GM19240 (cell line): ENCODE data around the gene BCL2A1.
"Not testable (repeated sequence)": the region's sequence is repeated elsewhere in the genome, so short reads cannot be mapped to it uniquely, and the experiment has no call there.

Experiments used
- DNase-seq: peaks from one replicate; pipeline ENCODE4 v3.0.0; 2011; ENCODE audit warnings: low spot score; ENCODE audit not compliant: insufficient read length

BCL2A1 gene

DNA sequence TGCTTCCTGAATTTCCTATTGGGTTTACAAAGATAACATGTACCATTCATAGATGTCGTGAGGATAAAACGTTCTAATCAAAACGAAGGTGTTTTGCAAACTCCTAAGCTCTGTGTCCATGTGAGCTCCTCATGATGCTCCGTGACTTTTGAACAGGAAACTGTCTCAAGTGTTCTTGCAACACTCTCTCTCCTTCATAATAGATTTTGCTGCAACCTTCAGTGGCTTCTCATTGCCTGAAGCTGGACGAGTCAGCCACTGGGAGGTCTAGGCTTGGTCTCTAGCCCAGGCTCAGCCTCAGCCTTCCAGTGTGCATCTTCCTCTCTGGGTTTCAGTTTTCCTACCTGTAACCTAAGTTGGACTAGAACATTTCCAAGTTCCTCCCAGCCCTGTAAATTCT lies 18.7 kb upstream of the BCL2A1 start:
- DNase-seq = no peak

- no peak for DNase-seq
Measured at GRCh38 chr15:79989183-79989582, 18.2 kb upstream of the BCL2A1 start.

DNA sequence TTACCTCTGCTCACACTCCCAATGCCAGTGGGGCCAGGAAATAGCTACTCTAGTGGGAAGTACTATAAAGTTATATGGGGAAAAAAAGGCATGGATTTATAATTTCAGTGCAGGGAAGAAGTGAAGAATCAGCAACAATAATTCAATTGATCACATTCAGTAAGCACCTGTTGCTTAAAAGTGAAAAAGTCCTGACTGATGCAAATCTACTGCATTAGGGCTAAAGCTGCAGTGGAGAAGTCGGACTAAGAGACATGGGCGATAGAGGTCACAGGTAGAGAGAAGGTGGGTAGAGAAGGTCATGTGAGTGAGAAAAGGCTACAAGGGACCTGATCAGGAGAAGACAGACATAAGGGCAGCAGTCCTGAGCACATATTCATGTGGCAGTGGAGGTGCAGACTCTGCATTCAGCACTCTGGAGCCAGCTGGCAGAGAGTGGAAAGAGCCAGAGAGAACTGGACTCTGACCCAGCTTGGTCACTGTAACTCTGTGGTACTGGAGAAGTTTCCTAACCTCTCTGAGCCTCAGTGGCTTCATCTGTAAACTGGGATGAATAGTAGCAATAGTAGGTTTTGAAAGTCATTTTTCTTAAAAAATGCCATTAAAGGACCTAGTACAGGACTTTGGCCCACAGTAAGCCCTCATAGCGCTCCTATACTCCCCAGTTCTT lies 17.6 kb upstream of the BCL2A1 start:
- DNase-seq = no peak

DNA sequence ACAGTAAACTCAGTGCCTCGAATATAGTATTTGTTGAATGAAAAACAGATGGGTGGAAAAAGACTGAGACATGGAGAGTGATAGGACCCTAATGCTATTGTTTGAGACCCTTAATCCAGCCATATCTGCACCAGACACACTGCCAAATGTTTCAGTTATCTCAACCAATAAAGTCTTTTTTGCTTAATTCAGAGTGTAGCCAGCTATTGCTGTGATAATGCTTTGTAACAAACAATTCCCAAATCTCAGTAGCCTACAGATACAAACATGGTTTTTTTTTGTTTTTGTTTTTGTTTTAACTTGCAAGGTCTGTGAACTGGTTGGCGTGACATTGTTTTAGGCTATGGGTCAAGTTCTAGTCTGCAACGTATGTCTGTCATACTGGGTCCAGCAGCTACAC lies 17.0 kb upstream of the BCL2A1 start:
- no peak for DNase-seq

- no peak for DNase-seq
Measured at GRCh38 chr15:79987569-79987955, 16.6 kb upstream of the BCL2A1 start.

DNA sequence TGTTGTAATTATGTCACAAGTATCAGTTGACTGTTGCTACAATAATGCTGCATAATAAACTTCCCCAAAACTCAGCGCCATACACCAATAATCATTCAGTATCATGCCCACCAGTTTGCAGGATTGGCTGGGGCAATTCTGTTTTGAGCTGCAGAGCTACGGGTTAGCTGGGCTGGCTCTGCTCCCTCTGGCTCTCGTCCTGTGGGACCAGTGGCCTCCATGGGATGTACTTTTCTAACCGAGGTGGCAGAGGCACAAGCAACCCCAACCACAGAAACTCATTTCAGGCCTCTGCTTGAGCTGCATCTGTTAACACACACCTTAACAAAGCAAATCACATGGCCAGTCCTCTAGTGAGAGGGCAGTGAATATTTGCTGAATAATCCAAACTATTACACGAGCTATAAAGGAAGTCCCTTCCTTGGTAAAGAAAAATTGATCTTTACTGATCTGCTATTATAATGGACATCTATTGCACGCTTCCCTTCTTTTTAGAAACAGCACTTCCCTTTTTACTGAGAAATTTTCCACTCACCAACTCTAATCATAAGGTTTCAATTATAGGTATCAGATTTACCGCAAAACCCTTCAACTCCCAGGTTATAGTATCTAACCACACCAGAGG lies 10.9 kb upstream of the BCL2A1 start:
- DNase-seq = no peak

- no peak for DNase-seq
Measured at GRCh38 chr15:79978655-79979514, 7.9 kb upstream of the BCL2A1 start.

DNA sequence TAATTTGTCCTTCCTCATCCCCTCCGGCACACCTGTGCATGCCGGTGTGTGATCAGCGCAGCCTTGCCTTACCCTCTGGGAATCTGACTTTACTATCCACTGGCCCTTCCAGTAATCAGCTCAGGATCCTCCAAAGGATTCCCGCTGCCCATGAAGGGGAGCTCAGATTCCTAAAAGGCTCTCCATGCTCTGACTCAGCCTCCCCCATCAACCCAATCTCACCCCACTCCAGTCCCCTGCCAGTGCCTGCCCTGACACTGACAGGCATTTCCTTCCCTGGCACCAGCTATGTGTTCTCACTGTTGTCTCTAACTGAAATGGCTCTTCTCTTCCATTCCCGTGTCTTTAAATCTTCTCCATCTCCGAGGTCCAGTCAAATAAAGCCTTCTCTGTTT lies 7.3 kb upstream of the BCL2A1 start:
- no peak for DNase-seq

- DNase-seq = no peak
Measured at GRCh38 chr15:79977431-79978054, 6.5 kb upstream of the BCL2A1 start.

DNA sequence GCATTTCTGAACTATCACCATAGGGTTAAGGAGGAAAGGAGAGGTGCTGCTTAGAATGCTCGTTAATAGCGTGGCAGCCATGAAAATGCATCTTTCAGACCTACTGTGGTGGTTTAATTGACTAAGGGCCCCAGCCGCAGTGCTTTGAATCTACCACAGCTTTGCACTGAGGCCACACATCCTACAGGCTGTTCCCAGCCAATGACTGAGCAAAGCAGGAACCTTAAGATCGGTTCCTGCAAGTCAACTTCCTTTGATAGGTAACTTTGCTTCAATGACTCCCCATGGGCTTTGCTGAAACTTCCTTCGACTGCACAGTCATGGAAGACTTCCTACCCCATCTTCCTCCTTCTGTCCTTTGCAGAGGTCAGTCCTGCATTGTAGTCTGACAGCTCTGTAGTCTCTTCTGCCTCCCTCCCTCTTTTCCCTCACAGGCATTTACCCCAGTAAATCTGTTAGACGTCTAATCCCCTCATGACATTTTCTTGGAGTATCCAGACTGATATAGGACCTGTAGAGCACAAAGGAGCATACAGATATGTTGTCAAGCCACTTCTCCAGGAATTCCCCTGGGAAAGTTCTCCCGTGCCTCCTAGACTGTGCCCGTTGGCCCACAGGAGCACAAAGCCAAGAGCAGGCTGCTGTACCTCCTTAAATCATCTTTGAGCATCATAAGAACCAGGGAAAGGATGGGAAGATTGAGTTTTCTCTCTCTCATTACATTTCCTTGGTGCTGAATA lies 2.6 kb upstream of the BCL2A1 start:
- DNase-seq = no peak

GRCh38 chr15:79972863-79973262 lies 1.9 kb upstream of the BCL2A1 start:
- no peak for DNase-seq

GRCh38 chr15:79970181-79970580 lies 815 bp downstream of the BCL2A1 start:
- DNase-seq = no peak

DNA sequence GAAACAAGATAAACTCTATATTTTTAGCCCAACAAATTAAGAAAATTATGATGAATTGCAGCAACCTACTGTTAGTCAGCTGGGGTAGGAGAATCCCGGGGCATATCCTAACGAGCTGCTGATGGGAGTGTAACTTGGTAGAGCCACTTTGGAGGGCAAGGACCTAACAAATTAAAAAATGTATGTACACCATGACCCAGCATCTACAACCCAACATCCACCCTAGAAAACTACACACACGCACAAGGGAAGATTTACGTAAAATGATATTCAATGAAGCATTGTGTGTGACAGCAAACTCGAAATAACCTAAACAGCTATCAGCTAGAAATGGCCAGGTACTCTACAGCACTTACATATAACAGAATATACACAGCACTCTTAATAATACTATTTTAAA lies 1.9 kb downstream of the BCL2A1 start:
- DNase-seq = no peak

GRCh38 chr15:79967298-79968182 lies 3.5 kb downstream of the BCL2A1 start:
- no peak for DNase-seq

DNA sequence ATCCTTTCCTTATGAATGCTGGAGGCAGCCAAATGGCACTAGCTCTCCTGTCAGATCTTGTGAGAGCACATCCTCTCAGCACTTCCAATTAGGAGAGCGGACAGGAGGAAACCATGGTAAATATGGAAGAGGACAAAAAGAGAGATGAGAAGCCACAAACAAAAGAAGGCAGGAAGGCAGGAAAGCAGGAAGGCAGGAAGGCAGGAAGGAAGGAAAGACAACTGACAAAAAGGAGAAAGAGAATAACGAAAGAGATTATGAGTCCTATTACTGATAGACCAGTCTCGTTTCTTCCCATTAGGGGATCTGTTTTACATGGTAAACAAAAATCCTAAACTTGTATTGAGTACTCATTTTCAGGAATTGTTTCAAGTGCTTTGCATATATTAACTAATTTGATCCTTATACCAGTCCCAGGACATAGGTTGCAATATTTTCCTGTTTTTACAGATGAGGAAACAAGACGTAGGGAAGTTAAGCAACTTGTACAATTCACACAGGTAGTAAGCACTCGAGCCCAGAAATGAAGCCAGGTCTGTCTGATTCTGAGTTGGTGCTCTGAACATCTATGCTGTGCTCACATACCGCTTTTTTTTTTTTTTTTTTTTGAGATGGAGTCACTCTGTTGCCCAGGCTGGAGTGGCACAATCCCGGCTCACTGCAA lies 4.2 kb downstream of the BCL2A1 start:
- no peak for DNase-seq

DNA sequence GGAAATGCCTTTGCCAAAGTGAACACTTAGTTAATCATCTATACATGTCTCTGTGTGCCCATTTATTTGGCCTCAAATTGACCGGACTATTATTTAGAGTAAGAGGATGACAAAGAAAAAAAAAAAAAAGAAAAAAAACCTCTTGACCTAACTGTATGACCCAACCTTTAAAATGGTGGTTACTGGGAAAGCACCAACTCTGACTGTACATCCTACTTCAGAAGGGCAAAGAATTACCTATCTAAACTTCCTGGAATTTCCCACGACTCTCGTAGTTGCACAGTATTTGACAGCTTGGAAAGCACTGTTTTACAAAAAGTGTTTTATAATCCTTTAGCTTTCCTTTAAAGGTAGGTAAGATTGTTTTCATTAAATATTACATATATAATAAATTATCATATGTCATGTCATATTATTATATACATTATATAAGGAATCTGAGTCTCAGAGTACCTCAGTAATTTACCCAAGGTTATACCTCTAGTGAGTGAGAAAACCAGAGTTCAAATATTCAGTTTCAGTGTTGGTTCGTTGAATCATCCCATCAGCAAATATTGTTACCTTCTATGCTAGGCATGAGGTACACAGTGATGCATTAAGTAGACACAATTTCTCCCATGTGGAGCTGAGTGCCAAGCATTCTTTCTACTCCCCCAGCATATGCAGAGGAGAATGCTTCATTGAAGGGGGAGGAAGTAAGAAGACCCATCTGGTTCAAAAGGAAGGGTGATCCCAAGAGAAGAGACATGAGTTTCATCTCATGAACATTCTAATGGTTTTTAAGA lies 5.0 kb downstream of the BCL2A1 start:
- no peak for DNase-seq

DNA sequence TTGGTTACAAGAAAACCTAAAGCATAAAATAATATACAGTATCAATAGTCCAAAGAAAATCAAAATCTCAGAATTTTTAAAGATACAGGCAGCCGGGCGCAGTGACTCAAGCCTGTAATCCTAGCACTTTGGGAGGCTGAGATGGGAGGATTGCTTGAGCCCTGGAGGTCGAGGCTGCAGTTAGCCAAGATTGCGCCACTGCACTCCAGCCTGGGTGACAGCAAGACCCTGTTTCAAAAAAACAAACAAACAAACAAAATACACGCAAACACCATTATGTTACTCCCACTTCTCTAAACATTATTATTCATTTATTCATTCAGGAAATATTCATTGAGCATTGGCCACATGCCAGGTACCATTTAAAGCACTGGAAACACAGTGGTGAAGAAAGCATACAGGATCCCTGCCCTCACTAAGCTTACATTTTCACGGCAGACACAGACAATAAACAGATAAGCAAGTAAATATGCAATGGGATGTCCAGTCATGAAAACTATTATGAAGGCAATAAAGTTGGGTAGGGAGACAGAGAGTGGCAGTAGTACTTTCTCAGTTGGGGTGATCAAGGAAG lies 6.7 kb downstream of the BCL2A1 start:
- DNase-seq = no peak

GRCh38 chr15:79962921-79963320 lies 8.1 kb downstream of the BCL2A1 start:
- DNase-seq = not testable (repeated sequence)

DNA sequence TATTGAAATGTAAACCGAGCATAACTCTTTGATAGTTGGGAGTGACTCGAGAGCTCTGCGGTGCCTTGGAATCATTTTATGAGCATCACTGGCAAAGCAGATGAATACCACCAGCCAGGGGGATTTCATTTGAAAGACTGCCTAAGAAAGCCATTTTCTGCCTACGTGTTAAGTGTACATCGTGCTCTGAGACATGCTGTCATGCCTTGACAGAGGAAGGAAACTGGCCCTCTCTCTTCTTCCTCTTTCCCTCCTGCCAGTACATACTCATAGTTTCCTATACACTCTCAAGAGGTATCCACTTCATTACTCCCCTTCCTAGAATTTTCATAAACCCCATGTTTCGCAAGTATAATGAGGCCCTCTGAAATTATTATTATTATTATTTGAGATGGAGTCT lies 8.8 kb downstream of the BCL2A1 start:
- no peak for DNase-seq
